Colonic mucosa (tissue), 4 donors: ENCODE measurements around the gene IGF2. TPM values are rescaled to one million over a fixed set of nuclear protein-coding genes. Genes with fewer than 3 reads are reported as not detected.

Experiments used
- DNase-seq: peaks from one replicate; pipeline ENCODE4 v3.0.0-alpha.2; 2020
- H3K27ac ChIP-seq: fragments of 200-600 bp; one replicate; pipeline ENCODE4 v1.8.0; 2021
- H3K27me3 ChIP-seq: fragments of 200-600 bp; one replicate; pipeline ENCODE4 v1.8.0; 2021
- H3K36me3 ChIP-seq: fragments of 200-600 bp; one replicate; pipeline ENCODE4 v1.8.0; 2021
- H3K4me1 ChIP-seq: fragments of 200-600 bp; one replicate; pipeline ENCODE4 v1.8.0; 2021; ENCODE audit warnings: mild to moderate bottlenecking
- H3K4me3 ChIP-seq: fragments of 200-600 bp; one replicate; pipeline ENCODE4 v1.8.0; 2021
- H3K9ac ChIP-seq, 2 donors: one replicate each; pipeline ENCODE4 v1.7.0; 2013; ENCODE audit warnings: control low read depth in 2 of 2, low read depth in 2 of 2, low read length in 2 of 2
- H3K9me3 ChIP-seq: fragments of 200-600 bp; one replicate; pipeline ENCODE4 v1.8.0; 2021
- intact Hi-C: fragments of 100-400 bp; cut with DNase I; formaldehyde crosslinking; loops from one replicate; pipeline ENCODE4 v1.14.1; 2022
- total RNA-seq, 2 donors: library from RNA; stranded (reverse); fragmentation: NEBNext Ultra II Directional in 1 of 2; extraction: Animal tissue kit (Norgen Biotek cat#: 25700) in 1 of 2; gene quantifications; one replicate each; pipeline ENCODE4 v1.2.1, GENCODE V29; 2021
- TF ChIP-seq, protein P1 (sequence below): fragments of 200-600 bp; IDR thresholded peaks from one replicate; pipeline ENCODE4 v1.8.0; 2022; ENCODE audit warnings: antibody characterized with exemption, mild to moderate bottlenecking
- donor health status: healthy.
- donor health status: DM: no; HTN: no; CAD: no.
- donor health status: DM: no; HTN: no; CAD: no.

IGF2 gene
- total RNA-seq, 2 donors from 2014 or later = 4.1 to 9.2 TPM

DNA sequence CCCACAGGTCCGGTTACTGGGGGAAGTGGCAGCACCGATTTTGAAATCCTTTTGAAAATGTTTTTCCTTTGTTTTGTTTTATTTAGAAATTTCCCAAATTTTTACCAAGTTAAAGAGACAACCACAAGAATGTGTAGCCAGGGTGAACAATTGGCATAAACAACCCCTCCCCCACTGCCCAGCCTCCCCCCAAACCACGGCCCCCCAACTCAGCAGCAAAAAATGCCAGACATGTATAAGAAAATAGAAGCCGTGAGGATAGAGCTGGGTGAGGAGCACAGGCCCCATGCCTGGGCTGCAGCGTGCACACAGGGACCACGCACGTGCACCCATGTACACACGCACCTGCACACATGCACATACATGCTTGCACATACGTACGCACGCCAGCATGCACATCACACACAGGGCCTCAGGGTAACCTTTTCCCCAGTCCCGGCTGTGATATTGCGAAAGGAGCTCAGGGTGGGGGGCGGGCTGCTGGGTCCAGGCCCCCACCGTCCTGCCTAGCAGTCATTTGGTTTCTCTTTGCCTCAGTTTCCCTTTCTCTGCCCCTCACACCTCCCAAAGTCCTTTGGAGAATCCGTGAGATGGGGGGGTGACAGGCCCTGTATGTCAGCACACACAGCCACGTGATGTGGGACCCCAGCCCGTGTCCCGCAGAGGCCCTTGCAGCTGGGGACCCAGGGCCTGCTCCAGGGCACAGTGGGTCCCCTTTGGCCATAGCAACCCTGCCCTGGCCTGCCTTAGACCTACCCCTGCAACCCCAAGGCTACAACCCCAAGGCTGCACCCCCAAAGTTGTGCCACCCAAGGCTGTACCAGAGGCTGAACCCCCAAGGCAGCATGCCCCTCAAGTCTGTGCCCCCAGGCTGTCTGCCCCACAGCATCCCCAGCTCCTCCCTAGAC, 42.9 kb downstream of the IGF2 start:
- TF ChIP-seq, protein P1, sequence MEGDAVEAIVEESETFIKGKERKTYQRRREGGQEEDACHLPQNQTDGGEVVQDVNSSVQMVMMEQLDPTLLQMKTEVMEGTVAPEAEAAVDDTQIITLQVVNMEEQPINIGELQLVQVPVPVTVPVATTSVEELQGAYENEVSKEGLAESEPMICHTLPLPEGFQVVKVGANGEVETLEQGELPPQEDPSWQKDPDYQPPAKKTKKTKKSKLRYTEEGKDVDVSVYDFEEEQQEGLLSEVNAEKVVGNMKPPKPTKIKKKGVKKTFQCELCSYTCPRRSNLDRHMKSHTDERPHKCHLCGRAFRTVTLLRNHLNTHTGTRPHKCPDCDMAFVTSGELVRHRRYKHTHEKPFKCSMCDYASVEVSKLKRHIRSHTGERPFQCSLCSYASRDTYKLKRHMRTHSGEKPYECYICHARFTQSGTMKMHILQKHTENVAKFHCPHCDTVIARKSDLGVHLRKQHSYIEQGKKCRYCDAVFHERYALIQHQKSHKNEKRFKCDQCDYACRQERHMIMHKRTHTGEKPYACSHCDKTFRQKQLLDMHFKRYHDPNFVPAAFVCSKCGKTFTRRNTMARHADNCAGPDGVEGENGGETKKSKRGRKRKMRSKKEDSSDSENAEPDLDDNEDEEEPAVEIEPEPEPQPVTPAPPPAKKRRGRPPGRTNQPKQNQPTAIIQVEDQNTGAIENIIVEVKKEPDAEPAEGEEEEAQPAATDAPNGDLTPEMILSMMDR = no peak
- no peaks in the 10 kb centered on the region for H3K36me3 ChIP-seq
- H3K9me3 ChIP-seq = no peaks in the 10 kb centered on the region
- H3K4me1 ChIP-seq = peaks cover 7% of the 10 kb centered on the region
- DNase-seq = no peak
- no peak overlapping the region for H3K27ac ChIP-seq
- intact Hi-C loops = no loop called here
- H3K9ac ChIP-seq = no peak overlapping the region
- no peak overlapping the region for H3K4me3 ChIP-seq
- no peaks in the 10 kb centered on the region for H3K27me3 ChIP-seq

DNA sequence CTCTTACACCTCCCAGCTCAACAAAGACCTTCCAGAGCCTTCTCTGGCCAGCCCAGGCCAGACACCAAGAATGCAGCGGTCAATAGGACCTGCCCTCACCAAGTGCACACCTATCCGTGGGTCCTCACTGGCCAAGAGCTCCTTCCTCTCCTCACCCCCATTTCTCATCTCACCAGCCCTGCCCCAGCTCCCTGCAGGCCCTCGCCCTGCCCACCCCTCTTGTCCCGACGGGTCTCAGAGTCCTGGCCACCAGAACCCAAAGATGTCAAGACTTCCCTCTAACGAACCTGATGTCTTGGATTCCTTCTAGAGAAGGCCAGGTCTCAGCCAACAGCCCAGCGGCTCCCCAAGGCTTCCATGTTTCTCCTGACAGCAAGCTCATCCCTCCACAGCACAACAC, 43.6 kb downstream of the IGF2 start:
- H3K27ac ChIP-seq = no peak overlapping the region
- no peak for DNase-seq
- H3K36me3 ChIP-seq = no peaks in the 10 kb centered on the region
- H3K27me3 ChIP-seq = no peaks in the 10 kb centered on the region
- intact Hi-C loops = no loop called here
- peaks cover 7% of the 10 kb centered on the region for H3K4me1 ChIP-seq
- H3K9me3 ChIP-seq = no peaks in the 10 kb centered on the region
- H3K4me3 ChIP-seq = no peak overlapping the region
- H3K9ac ChIP-seq = no peak overlapping the region
- TF ChIP-seq, protein P1 = no peak

DNA sequence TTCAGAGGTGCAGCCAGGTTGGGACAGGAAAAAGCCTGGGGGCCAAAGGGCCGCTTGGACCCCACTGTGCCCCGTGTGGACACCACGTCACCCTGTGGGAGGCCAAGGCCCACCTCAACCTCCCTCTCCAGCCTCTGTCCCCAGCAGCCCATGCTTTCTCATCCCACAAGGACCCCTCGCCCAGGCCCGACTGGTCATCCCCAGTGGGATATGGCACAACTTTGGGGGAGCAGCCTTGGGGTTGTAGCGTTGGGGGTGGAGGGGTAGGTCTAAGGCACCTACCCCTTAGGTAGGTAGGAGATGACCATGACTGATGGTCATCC, 44.0 kb downstream of the IGF2 start:
- peaks cover 7% of the 10 kb centered on the region for H3K4me1 ChIP-seq
- intact Hi-C loops = no loop called here
- DNase-seq = no peak

DNA sequence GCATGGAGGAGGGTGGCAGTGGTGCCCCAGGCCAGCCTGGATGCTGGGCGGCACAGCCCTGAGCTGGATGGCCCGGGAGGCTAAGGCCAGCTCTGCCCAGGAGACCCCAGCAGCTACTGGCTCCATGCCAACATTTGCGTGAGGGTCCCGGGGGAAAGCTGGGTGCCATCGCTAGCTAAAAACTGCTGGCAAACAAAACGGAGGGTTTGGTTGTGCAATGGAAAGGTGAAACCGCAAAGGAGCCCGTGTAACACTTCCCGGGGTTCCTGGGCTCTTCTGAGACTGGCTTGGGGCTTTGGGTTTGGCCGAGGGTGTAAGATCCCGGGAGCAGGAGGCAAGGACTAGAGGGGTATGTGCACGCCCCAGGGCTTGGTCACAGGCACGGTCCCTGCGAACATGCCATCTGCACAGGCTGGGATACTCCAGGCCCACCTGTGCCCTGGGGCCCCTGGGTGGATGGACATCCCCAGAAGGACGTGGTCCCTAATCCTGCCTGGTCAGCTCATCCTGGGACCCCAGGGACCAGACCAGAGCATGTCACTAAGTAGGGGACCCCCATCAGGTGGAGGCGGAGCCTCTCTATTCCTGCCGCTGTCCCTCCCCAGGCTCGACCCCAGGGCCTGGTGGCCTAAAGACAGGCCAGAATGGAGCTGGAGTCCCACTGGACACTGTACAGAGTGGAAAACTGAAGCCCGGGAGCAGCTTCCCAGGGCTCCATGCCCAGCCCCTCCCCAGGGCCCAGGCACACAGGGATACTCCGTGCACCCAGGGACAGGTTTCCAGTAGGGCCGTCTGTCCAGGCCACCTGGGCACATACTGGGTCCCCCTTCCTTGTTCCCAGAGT, 44.6 kb downstream of the IGF2 start:
- no peak for DNase-seq
- Histone ChIP-seq H3K9ac (no peak overlapping the region), H3K36me3 (no peaks in the 10 kb centered on the region), H3K27me3 (no peaks in the 10 kb centered on the region), H3K27ac (no peak overlapping the region), H3K9me3 (no peaks in the 10 kb centered on the region), H3K4me3 (no peak overlapping the region), H3K4me1 (peaks cover 1% of the 10 kb centered on the region)
- TF ChIP-seq, protein P1 = no peak
- intact Hi-C loops = no loop called here

More for the DNA sequence above, 44.0 kb downstream of the IGF2 start:
- Histone ChIP-seq H3K36me3 (no peaks in the 10 kb centered on the region), H3K9ac (no peak overlapping the region), H3K9me3 (no peaks in the 10 kb centered on the region), H3K4me3 (no peak overlapping the region), H3K27me3 (no peaks in the 10 kb centered on the region), H3K27ac (no peak overlapping the region)
- TF ChIP-seq, protein P1 = no peak

DNA sequence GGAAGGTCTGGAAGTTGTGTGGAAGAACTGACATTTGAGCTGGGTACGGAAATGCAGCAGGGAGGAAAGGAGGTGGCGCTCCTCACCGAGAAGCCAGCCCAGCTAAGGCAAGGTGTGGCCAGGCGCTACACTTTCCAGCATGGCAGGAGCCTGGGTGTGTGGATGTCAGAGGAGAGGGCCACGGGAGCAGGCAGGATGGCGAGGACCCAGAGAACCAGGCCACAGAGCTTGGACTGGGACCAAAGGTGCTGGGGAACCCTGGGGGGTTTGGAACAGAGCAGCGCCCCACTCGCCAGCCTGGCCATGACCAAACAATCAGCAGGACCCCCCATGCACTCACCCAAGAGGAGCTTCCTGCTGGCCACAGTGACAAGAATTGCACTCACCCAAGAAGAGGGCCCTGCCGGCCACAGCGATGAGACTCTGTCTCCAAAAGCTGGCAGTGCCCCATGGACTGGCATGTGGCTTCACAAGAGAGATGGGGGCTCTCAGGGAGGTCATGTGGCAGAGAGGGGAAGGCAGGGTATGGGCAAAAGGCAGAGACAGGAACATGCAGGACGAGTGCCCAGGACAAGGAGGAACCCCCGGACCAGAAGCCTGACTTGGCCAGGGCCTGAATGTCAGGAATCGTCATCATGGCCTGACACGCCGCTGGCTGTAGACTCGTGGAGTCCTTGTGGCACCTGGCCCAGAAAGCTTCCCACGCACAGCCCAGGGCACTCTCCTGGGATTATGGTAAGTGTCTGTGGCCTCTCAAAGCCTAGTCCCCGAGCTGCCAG, 45.4 kb downstream of the IGF2 start:
- Histone ChIP-seq H3K9ac (no peak overlapping the region), H3K4me1 (no peaks in the 10 kb centered on the region), H3K27ac (no peak overlapping the region), H3K4me3 (no peak overlapping the region), H3K27me3 (no peaks in the 10 kb centered on the region), H3K9me3 (no peaks in the 10 kb centered on the region), H3K36me3 (no peaks in the 10 kb centered on the region)
- intact Hi-C loops = no loop called here
- TF ChIP-seq, protein P1 = no peak
- no peak for DNase-seq
